OCI-LY1 (cell line): ENCODE data around the gene CYP4A22.
"Not testable (repeated sequence)": the region's sequence is repeated elsewhere in the genome, so short reads cannot be mapped to it uniquely, and the experiment has no call there.

ENCODE experiments used
- H2AFZ ChIP-seq: fragments of 200-600 bp; sonication (generic), shearing (Covaris generic); 2 replicates; pipeline ENCODE4 v1.6.0; 2014; ENCODE audit warnings: antibody characterized with exemption, mild to moderate bottlenecking, low read length
- H3F3A ChIP-seq: fragments of 200-600 bp; sonication (generic), shearing (Covaris generic); 2 replicates; pipeline ENCODE4 v1.6.0; 2014; ENCODE audit warnings: mild to moderate bottlenecking, antibody characterized with exemption, low read length, moderate library complexity; ENCODE audit not compliant: insufficient read depth
- H3K27ac ChIP-seq: fragments of 200-600 bp; sonication (generic); 2 replicates; pipeline ENCODE4 v1.5.1; 2014; ENCODE audit warnings: low read length, mixed run types, mild to moderate bottlenecking, low read depth; ENCODE audit not compliant: poor library complexity, severe bottlenecking
- H3K27me3 ChIP-seq: fragments of 200-600 bp; sonication (generic); 2 replicates; pipeline ENCODE4 v1.6.0; 2014; ENCODE audit warnings: antibody characterized with exemption, mild to moderate bottlenecking, low read length, moderate library complexity; ENCODE audit not compliant: insufficient read depth
- H3K36me3 ChIP-seq: fragments of 200-600 bp; sonication (generic); 2 replicates; pipeline ENCODE4 v1.6.1; 2014; ENCODE audit warnings: mild to moderate bottlenecking, antibody characterized with exemption, low read length, moderate library complexity, mixed read lengths; ENCODE audit not compliant: insufficient read depth
- H3K4me1 ChIP-seq: fragments of 200-600 bp; sonication (generic); 2 replicates; pipeline ENCODE4 v1.5.1; 2014; ENCODE audit warnings: mild to moderate bottlenecking, low read length, moderate library complexity; ENCODE audit not compliant: insufficient read depth, severe bottlenecking
- H3K4me2 ChIP-seq: fragments of 200-600 bp; sonication (generic), shearing (Covaris generic); 2 replicates; pipeline ENCODE4 v1.6.1; 2014; ENCODE audit warnings: low read length
- H3K4me3 ChIP-seq: fragments of 200-600 bp; sonication (generic); 2 replicates; pipeline ENCODE4 v1.5.1; 2014; ENCODE audit warnings: low read length, low read depth, mild to moderate bottlenecking, mixed read lengths; ENCODE audit not compliant: poor library complexity, severe bottlenecking
- H3K79me2 ChIP-seq: fragments of 200-600 bp; shearing (Covaris generic); 2 replicates; pipeline ENCODE4 v1.6.1; 2016; ENCODE audit warnings: mixed run types, low read length, mixed read lengths; ENCODE audit not compliant: insufficient read depth
- H3K9ac ChIP-seq: fragments of 200-600 bp; sonication (generic), shearing (Covaris generic); 2 replicates; pipeline ENCODE4 v1.6.1; 2014; ENCODE audit warnings: mild to moderate bottlenecking, low read length, mixed read lengths
- H3K9me2 ChIP-seq: fragments of 200-600 bp; sonication (generic), shearing (Covaris generic); 2 replicates; pipeline ENCODE4 v1.6.1; 2014; ENCODE audit warnings: low read depth, mild to moderate bottlenecking, low read length, mixed read lengths
- H3K9me3 ChIP-seq: fragments of 200-600 bp; shearing (Covaris generic); 2 replicates; pipeline ENCODE4 v1.6.1; 2014; ENCODE audit warnings: low read length, mixed read lengths
- H4K20me1 ChIP-seq: fragments of 200-600 bp; sonication (generic), shearing (Covaris generic); 2 replicates; pipeline ENCODE4 v1.6.0; 2016; ENCODE audit warnings: mild to moderate bottlenecking, low read length; ENCODE audit not compliant: insufficient read depth
- CTCF ChIP-seq: fragments of 200-600 bp; sonication (generic), shearing (Covaris generic); IDR thresholded peaks from 2 replicates; pipeline ENCODE4 v1.5.1; 2017; ENCODE audit warnings: mild to moderate bottlenecking, antibody characterized with exemption, low read length, moderate library complexity, mixed read lengths
- EZH2 ChIP-seq: fragments of 200-600 bp; sonication (generic), shearing (Covaris generic); IDR thresholded peaks from 2 replicates; pipeline ENCODE4 v1.8.0; 2017; ENCODE audit warnings: borderline replicate concordance, mixed run types, mild to moderate bottlenecking, antibody characterized with exemption, low read length, moderate library complexity, mixed read lengths

Gene CYP4A22

GRCh38 chr1:47194311-47194710 lies 57.1 kb downstream of the CYP4A22 start:
- H3K27me3 ChIP-seq = no peaks in the 10 kb centered on the region; the same call in 1 of the 2 replicates
- H3K4me3 ChIP-seq = no peak overlapping the region
- no peak overlapping the region for H2AFZ ChIP-seq
- no peaks in the 10 kb centered on the region for H4K20me1 ChIP-seq
- H3K9me2 ChIP-seq = no peaks in the 10 kb centered on the region
- H3K9me3 ChIP-seq = no peaks in the 10 kb centered on the region
- H3K79me2 ChIP-seq = no peaks in the 10 kb centered on the region
- no peak overlapping the region for H3K27ac ChIP-seq
- H3K9ac ChIP-seq = no peak overlapping the region
- H3K4me2 ChIP-seq = no peak overlapping the region
- TF ChIP-seq EZH2 (no peak), CTCF (no peak)
- no peaks in the 10 kb centered on the region for H3K4me1 ChIP-seq
- no peaks in the 10 kb centered on the region for H3F3A ChIP-seq
- H3K36me3 ChIP-seq = no peaks in the 10 kb centered on the region

- H3K9me2 ChIP-seq, H4K20me1 ChIP-seq, H3K9ac ChIP-seq, H3K9me3 ChIP-seq, H3K4me1 ChIP-seq, H2AFZ ChIP-seq, H3K4me3 ChIP-seq, H3K27me3 ChIP-seq, H3F3A ChIP-seq, H3K4me2 ChIP-seq, H3K36me3 ChIP-seq, H3K27ac ChIP-seq, H3K79me2 ChIP-seq: not testable (repeated sequence)
These were observed 58.7 kb downstream of the CYP4A22 start for GRCh38 chr1:47195981-47196380.

- Histone ChIP-seq H3K4me1 (no peaks in the 10 kb centered on the region), H3K9ac (no peak overlapping the region), H4K20me1 (no peaks in the 10 kb centered on the region), H3K4me2 (no peak overlapping the region), H3F3A (no peaks in the 10 kb centered on the region), H2AFZ (no peak overlapping the region), H3K27me3 (no peaks in the 10 kb centered on the region; the same call in 1 of the 2 replicates), H3K79me2 (no peaks in the 10 kb centered on the region), H3K27ac (no peak overlapping the region), H3K9me3 (no peaks in the 10 kb centered on the region), H3K9me2 (no peaks in the 10 kb centered on the region), H3K4me3 (no peak overlapping the region), H3K36me3 (no peaks in the 10 kb centered on the region)
- TF ChIP-seq EZH2 = no peak
- TF ChIP-seq CTCF = no peak
These were observed 59.4 kb downstream of the CYP4A22 start for GRCh38 chr1:47196622-47197021.

GRCh38 chr1:47198214-47198613 lies 61.0 kb downstream of the CYP4A22 start:
- Histone ChIP-seq H3K9me2 (no peaks in the 10 kb centered on the region), H3K36me3 (no peaks in the 10 kb centered on the region)

More at GRCh38 chr1:47198214-47198613, 61.0 kb downstream of the CYP4A22 start:
- 0 out of 2 replicates have a peak, but pooled peaks cover 5% of the 10 kb centered on the region for H3K9me3 ChIP-seq
- no peaks in the 10 kb centered on the region for H3K79me2 ChIP-seq
- no peak for TF ChIP-seq EZH2
- no peak for TF ChIP-seq CTCF
- H3K4me3 ChIP-seq = no peak overlapping the region
- H3K27me3 ChIP-seq = no peaks in the 10 kb centered on the region; the same call in 1 of the 2 replicates
- H4K20me1 ChIP-seq = no peaks in the 10 kb centered on the region
- H2AFZ ChIP-seq = no peak overlapping the region
- H3K9ac ChIP-seq = no peak overlapping the region
- no peaks in the 10 kb centered on the region for H3K4me1 ChIP-seq
- H3K4me2 ChIP-seq = no peak overlapping the region
- no peaks in the 10 kb centered on the region for H3F3A ChIP-seq
- H3K27ac ChIP-seq = no peak overlapping the region
